C4-2B (cell line): ENCODE measurements around the gene RAB7B.

Experiments used
- H3K27ac ChIP-seq: fragments of 450-650 bp; 2 replicates; pipeline ENCODE4 v1.5.1; 2017
- CTCF ChIP-seq: fragments of 450-650 bp; conservative IDR thresholded peaks from 2 replicates; pipeline ENCODE4 v1.5.1; 2017; ENCODE audit warnings: mild to moderate bottlenecking
- ZFX ChIP-seq: fragments of 450-650 bp; IDR thresholded peaks from 2 replicates; pipeline ENCODE4 v1.6.1; 2017

Gene RAB7B

GRCh38 chr1:205928317-205928716, 74.9 kb downstream of the RAB7B start:
- H3K27ac ChIP-seq: no peak overlapping the region
- TF ChIP-seq ZFX (no peak), CTCF (no peak)

- TF ChIP-seq CTCF (no peak), ZFX (no peak)
- no peak overlapping the region for H3K27ac ChIP-seq
These were observed 75.5 kb downstream of the RAB7B start for GRCh38 chr1:205927676-205928075.

- no peak overlapping the region for H3K27ac ChIP-seq
- TF ChIP-seq CTCF (no peak), ZFX (no peak)
These were observed 75.9 kb downstream of the RAB7B start for GRCh38 chr1:205927247-205927646.
